GM12873 (cell line): Measurements from ENCODE around the gene TNNT1.

Source experiments
- CTCF ChIP-seq: IDR thresholded peaks from 2 replicates; pipeline ENCODE4 v1.5.1; 2012; ENCODE audit warnings: low read depth, mild to moderate bottlenecking, moderate library complexity, low read length, control low read depth; ENCODE audit not compliant: insufficient read depth; ENCODE audit errors: missing control alignments

The TNNT1 gene

DNA sequence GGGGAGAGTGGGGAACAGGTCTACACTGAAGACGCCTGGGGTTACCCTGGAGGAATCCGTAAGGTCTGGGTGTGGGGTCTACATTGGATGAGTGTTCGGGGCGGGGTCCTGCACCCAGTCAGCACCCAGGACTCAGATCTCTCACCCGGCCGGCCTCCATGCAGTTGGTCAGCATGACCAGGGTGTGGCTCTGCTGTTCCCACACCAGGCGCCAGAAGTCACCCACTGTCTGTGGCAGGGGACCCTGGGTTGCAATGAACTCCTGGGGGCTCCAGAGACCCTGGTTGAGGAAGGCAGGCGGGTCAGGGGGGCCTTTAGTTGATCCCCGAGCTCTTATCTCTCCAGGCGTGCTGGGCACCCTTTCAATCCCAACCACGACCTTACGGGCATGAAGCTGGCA, 37.1 kb upstream of the TNNT1 start:
- TF ChIP-seq CTCF: no peak

DNA sequence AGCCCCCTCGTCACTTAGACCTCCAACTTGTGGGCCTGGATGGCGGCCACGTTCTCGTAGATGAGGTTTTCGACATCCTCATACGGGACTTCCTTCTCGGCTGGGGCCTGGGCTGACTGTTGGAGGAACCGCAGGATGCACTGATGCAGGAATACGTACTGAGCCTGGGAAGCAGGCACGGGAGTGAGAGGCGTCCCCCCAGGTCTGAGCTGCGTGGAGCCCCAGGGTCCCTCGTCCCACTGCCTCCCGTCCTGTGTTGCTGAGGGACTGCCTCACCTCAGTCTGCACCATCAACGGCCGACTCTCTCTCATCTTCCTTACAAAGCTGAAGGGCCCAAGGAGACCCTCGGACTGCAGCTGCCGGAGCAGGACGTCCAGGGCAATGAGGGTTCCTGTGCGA, 32.7 kb upstream of the TNNT1 start:
- no peak for TF ChIP-seq CTCF

- TF ChIP-seq CTCF: no peak
These were observed 30.8 kb upstream of the TNNT1 start, which contains the start of gene SYT5 for GRCh38 chr19:55179606-55180484. Gene SYT5, minus strand, starts transcription at chr19:55180289. Its CDS starts 1,248 bp downstream, at chr19:55179041.

DNA sequence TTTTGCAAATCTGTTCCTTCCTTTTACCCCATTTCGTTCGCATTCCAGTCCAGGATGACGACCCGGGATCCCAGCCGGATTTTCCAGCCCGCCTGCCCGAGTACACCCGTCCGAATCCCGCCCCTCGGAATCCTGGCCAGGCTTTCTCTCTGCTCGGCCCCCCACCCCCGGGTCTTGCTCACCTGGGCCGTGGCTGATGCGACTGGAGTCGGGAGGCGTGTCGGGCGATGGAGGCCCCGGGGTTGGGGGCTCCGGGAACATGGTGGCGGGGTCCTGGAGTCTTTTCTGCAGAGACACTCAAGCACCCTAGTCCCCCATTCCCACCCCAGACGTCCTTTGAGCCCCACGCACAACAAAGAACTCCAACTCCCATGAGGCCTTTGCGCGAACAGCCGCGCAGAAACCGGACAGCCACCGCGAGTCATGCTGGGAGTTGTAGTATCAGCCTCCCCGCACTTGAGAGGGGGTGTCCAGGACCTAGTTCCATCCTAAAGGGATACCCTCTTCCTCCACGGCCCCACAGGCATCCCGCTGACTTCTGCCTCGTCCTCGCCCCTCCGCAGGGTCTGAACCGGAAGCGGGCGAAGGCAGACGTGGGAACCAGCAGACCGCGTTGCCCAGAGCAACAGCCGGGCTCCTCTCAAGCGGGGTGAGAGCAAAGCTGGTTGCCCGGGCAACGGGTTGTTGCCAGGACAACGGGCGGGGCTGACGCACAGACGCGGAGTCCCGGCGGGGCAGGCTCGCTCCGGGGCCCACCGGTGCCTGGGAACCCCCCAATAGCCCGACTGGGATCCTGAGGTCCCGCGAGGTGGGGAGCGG, 30.0 kb upstream of the TNNT1 start:
- no peak for TF ChIP-seq CTCF

DNA sequence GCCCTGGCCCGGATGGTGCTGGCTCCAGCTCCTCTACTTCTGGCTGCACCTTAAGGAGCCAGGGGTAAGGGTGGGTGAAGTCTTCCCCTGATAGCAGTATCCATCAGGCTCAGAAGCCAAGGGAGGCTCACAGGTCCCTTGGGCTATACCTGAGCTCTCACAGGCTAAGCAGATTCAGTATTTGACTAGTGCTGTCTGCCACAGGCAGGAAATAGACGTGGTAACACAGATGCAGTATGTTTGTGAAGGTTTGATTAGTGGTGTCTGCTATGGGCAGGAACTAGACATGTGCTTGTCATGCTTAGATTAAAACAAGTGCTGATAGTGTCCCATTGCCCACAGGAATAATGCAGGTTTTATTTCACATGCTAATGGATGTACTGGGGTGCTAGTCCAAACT, 27.1 kb upstream of the TNNT1 start:
- TF ChIP-seq CTCF: no peak

DNA sequence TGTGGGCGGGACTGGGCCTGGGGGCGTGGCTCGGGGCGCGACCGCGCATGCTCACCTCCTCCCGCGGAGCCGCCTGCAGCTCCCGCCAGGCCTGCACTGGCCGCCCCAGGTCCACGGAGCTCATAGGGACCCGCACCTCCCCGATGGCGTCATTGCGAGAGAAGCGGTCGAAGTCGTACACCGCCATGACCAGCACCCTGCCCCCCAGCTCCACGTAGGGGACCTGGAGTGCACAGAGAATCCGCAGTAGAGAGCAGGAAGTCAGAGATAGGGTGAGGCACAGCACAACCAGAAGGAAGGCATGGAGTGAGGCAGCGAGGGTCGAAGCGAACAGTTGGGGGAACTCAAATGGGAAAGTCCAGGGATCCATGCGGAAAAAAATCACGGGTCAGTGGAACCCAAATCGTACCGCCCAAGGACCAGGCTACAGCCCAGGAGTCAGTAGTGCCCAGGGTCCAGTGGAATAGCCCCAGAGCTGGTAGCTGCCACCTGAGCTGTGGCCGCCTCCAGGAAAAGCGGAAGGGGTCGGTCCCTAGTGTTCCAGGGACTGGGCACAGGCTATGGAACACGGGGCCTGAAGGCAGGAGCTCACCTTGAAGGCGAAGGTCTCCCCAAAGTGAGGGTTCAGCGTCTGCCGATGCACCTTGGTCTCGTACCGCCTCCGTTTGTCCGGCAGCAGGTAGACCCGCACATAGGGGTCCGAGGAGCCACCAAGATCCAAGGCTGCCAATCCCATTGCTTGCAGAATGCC, 26.3 kb upstream of the TNNT1 start:
- TF ChIP-seq CTCF: no peak
